H1 (cell line): ENCODE measurements around the gene CDHR5. TPM values are rescaled to one million over a fixed set of nuclear protein-coding genes. Genes with fewer than 3 reads are reported as not detected.
A peak's percentile ranks its signal among the peaks of the same experiment; 100 is the strongest.

Experiments
- BCL11A ChIP-seq, 2 experiments: IDR thresholded peaks; one replicate each; pipeline ENCODE4 v1.6.1; 2011; ENCODE audit warnings: low read depth in 2 of 2, low read length in 2 of 2, mild to moderate bottlenecking in 2 of 2
- CBX5 ChIP-seq: fragments of 300-800, 300-1000 bp; sonication (generic); IDR thresholded peaks from 2 replicates; pipeline ENCODE4 v1.7.1; 2016; ENCODE audit warnings: antibody characterized with exemption, low read length, low read depth
- CHD7 ChIP-seq: fragments of 300-600 bp; sonication (generic); IDR thresholded peaks from 2 replicates; pipeline ENCODE4 v1.7.1; 2012; ENCODE audit warnings: low read length, moderate library complexity, mild to moderate bottlenecking, inconsistent platforms; ENCODE audit not compliant: insufficient replicate concordance
- CREB1 ChIP-seq: IDR thresholded peaks from 2 replicates; pipeline ENCODE4 v1.6.1; 2012; ENCODE audit warnings: inconsistent platforms
- EZH2 ChIP-seq: fragments of 200-600 bp; sonication (generic); IDR thresholded peaks from 2 replicates; pipeline ENCODE4 v1.7.1; 2012; ENCODE audit warnings: low read depth, mild to moderate bottlenecking, moderate library complexity, low read length, inconsistent platforms; ENCODE audit not compliant: severe bottlenecking
- GABPA ChIP-seq: IDR thresholded peaks from 2 replicates; pipeline ENCODE4 v1.6.1; 2011; ENCODE audit warnings: mild to moderate bottlenecking, low read length, moderate library complexity, borderline replicate concordance; ENCODE audit not compliant: insufficient read depth
- KDM4A ChIP-seq: IDR thresholded peaks from one replicate; pipeline ENCODE4 v1.7.1; 2012; ENCODE audit warnings: low read depth, mild to moderate bottlenecking, moderate library complexity, low read length, inconsistent platforms; ENCODE audit not compliant: severe bottlenecking
- KDM5A ChIP-seq: fragments of 200-600 bp; IDR thresholded peaks from 2 replicates; pipeline ENCODE4 v1.7.1; 2012; ENCODE audit warnings: mild to moderate bottlenecking, low read length, inconsistent platforms, mixed read lengths
- NRF1 ChIP-seq: IDR thresholded peaks from 2 replicates; pipeline ENCODE4 v1.6.1; 2011; ENCODE audit warnings: mild to moderate bottlenecking, low read depth, low read length, improper control_type of control experiment
- SRF ChIP-seq: IDR thresholded peaks from 2 replicates; pipeline ENCODE4 v1.6.1; 2011; ENCODE audit warnings: mild to moderate bottlenecking, low read depth, low read length, moderate library complexity
- TBP ChIP-seq: IDR thresholded peaks from 2 replicates; pipeline ENCODE4 v1.6.1; 2011; ENCODE audit warnings: low read depth, low read length, improper control_type of control experiment
- polyA plus RNA-seq, 7 experiments: library from polyadenylated mRNA; depleted of rRNA in 3 of 7; stranded (reverse) in 5 of 7; unstranded in 2 of 7; fragments of >200 nt in 5 of 7; fragments of 200-250 nt in 2 of 7; gene quantifications; 1 replicate in 5 of 7; 2 replicates in 1 of 7; 4 replicates in 1 of 7; pipeline versions ENCODE4 v1.2.1 to v1.2.3, GENCODE V29; 2011 to 2013; ENCODE audit warnings: missing spikeins in 2 of 7, mixed read lengths in 2 of 7
- total RNA-seq: library from RNA; stranded (reverse); fragmentation: NEBNext Ultra II Directional; extraction: Animal tissue kit (Norgen Biotek cat#: 25700); gene quantifications from 2 replicates; pipeline ENCODE4 v1.2.1, GENCODE V29; 2021

Gene CDHR5
- total and polyA plus RNA-seq, 2 of the 8 experiments (the other 6 are each of a cell fraction or from before 2014, with no cell fraction given) = not detected

- TF ChIP-seq CHD7 (no peak), KDM4A (no peak), SRF (no peak), NRF1 (no peak), CREB1 (peak; percentile 86), TBP (no peak), CBX5 (no peak), KDM5A (no peak), BCL11A (IDR thresholded peaks at IDR 0.05; ENCODE audit: low read depth in 2 of 2, low read length in 2 of 2) (no peak), EZH2 (peak; percentile 4), GABPA (no peak)
- TF ChIP-seq, all 59 proteins: peak for 3
Measured at GRCh38 chr11:640021-640706, 15.4 kb upstream of the CDHR5 start (continued).
